Astrocyte (in vitro differentiated cells and primary cell): ENCODE measurements around the gene SNRPA. TPM values are rescaled to one million over a fixed set of nuclear protein-coding genes. Genes with fewer than 3 reads are reported as not detected.
"Not testable (repeated sequence)": the region's sequence is repeated elsewhere in the genome, so short reads cannot be mapped to it uniquely, and the experiment has no call there.

Experiments used
- DNase-seq: peaks from one replicate; pipeline ENCODE4 v3.0.0-alpha.2; 2010; ENCODE audit warnings: low read depth
- FAIRE-seq: peaks from 2 replicates; lab custom pipeline; 2011; peaks lifted over from hg19 to GRCh38; lab: Jason Lieb, UNC
- H2AFZ ChIP-seq: 2 replicates; pipeline ENCODE4 v1.6.0; 2012; ENCODE audit warnings: low read depth, low read length, inconsistent platforms
- H3K27ac ChIP-seq: 2 replicates; pipeline ENCODE4 v1.5.1; 2011; ENCODE audit warnings: low read depth, low read length, inconsistent platforms
- H3K27me3 ChIP-seq: 2 replicates; pipeline ENCODE4 v1.6.0; 2011; ENCODE audit warnings: low read length, inconsistent platforms; ENCODE audit not compliant: insufficient read depth
- H3K36me3 ChIP-seq: 2 replicates; pipeline ENCODE4 v1.5.1; 2011; ENCODE audit warnings: low read length, inconsistent platforms; ENCODE audit not compliant: insufficient read depth
- H3K4me1 ChIP-seq: 2 replicates; pipeline ENCODE4 v1.5.1; 2011; ENCODE audit warnings: low read length, inconsistent platforms; ENCODE audit not compliant: insufficient read depth
- H3K4me2 ChIP-seq: 2 replicates; pipeline ENCODE4 v1.6.0; 2012; ENCODE audit warnings: low read length, inconsistent platforms
- H3K4me3 ChIP-seq: 2 replicates; pipeline ENCODE4 v1.5.1; 2011; ENCODE audit warnings: low read depth, mild to moderate bottlenecking, low read length, inconsistent platforms; ENCODE audit not compliant: insufficient read depth
- H3K79me2 ChIP-seq: 2 replicates; pipeline ENCODE4 v1.6.0; 2012; ENCODE audit warnings: mild to moderate bottlenecking, low read length, inconsistent platforms; ENCODE audit not compliant: insufficient read depth
- H3K9ac ChIP-seq: 2 replicates; pipeline ENCODE4 v1.6.0; 2012; ENCODE audit warnings: mild to moderate bottlenecking, low read length, inconsistent platforms
- H3K9me3 ChIP-seq: 2 replicates; pipeline ENCODE4 v1.5.1; 2012; ENCODE audit warnings: low read depth, mild to moderate bottlenecking, low read length, inconsistent platforms; ENCODE audit not compliant: insufficient read depth
- H4K20me1 ChIP-seq: 2 replicates; pipeline ENCODE4 v1.6.0; 2012; ENCODE audit warnings: low read length, inconsistent platforms; ENCODE audit not compliant: insufficient read depth
- H3K27ac Mint-ChIP-seq: one replicate; pipeline ENCODE4 v1.8.0; 2021; ENCODE audit warnings: mild to moderate bottlenecking, mixed read lengths; ENCODE audit not compliant: unreplicated experiment
- H3K27me3 Mint-ChIP-seq: one replicate; pipeline ENCODE4 v1.8.0; 2021; ENCODE audit warnings: low read depth, mixed read lengths; ENCODE audit not compliant: unreplicated experiment
- H3K36me3 Mint-ChIP-seq: one replicate; pipeline ENCODE4 v1.8.0; 2021; ENCODE audit warnings: low read depth, mixed read lengths; ENCODE audit not compliant: unreplicated experiment
- H3K4me1 Mint-ChIP-seq: one replicate; pipeline ENCODE4 v1.8.0; 2021; ENCODE audit warnings: low read depth, mixed read lengths; ENCODE audit not compliant: unreplicated experiment
- H3K4me3 Mint-ChIP-seq: one replicate; pipeline ENCODE4 v1.8.0; 2021; ENCODE audit warnings: mild to moderate bottlenecking, moderate library complexity, mixed read lengths; ENCODE audit not compliant: unreplicated experiment
- H3K9me3 Mint-ChIP-seq: one replicate; pipeline ENCODE4 v1.8.0; 2021; ENCODE audit warnings: mild to moderate bottlenecking, mixed read lengths; ENCODE audit not compliant: unreplicated experiment
- CTCF ChIP-seq: IDR thresholded peaks from 2 replicates; pipeline ENCODE4 v1.5.1; 2011; ENCODE audit warnings: low read depth, mild to moderate bottlenecking, inconsistent platforms, low read length, moderate library complexity; ENCODE audit not compliant: insufficient read depth
- EZH2 ChIP-seq: IDR thresholded peaks from 2 replicates; pipeline ENCODE4 v1.6.1; 2012; ENCODE audit warnings: mild to moderate bottlenecking, low read length, inconsistent platforms; ENCODE audit not compliant: insufficient read depth
- total RNA-seq: library from RNA; stranded (reverse); gene quantifications from 2 replicates; pipeline ENCODE4 v1.2.1, GENCODE V29; 2021

SNRPA gene
- total RNA-seq, 1 donor from 2014 or later: 67.0 TPM

DNA sequence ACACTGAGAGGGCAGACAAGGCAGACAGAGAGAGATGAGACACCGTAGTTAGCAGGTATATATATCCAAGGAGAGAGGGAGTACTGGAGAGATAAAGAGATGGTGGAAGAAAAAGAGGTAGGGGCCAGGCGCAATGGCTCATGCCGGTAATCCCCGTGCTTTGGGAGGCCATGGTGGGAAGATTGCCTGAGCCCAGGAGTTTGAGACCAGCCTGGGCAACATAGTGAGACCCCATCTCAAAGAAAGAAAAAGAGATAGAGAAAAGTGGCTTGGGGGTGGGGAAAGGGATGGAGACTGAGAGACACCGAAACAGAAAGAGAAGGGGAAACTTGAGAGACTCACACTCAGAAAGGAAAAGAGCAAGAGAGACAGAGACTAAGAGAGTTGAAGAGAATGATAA lies 29.6 kb downstream of the SNRPA start:
- Mint-ChIP-seq H3K9me3 (no peaks in the 10 kb centered on the region), H3K36me3 (peaks cover 4% of the 10 kb centered on the region), H3K4me1 (peaks cover 2% of the 10 kb centered on the region), H3K4me3 (no peak overlapping the region), H3K27me3 (no peaks in the 10 kb centered on the region), H3K27ac (no peak overlapping the region)
- FAIRE-seq (no peak), DNase-seq (no peak)
- no peaks in the 10 kb centered on the region for H3K9me3 ChIP-seq
- no peaks in the 10 kb centered on the region for H3K27me3 ChIP-seq
- H3K4me2 ChIP-seq: no peak overlapping the region
- H3K79me2 ChIP-seq: no peaks in the 10 kb centered on the region
- H3K4me3 ChIP-seq: no peak overlapping the region
- no peak overlapping the region for H2AFZ ChIP-seq
- TF ChIP-seq CTCF: no peak
- no peak for TF ChIP-seq EZH2
- peaks cover 2% of the 10 kb centered on the region for H4K20me1 ChIP-seq
- no peak overlapping the region for H3K9ac ChIP-seq
- H3K36me3 ChIP-seq: no peaks in the 10 kb centered on the region
- peaks cover 12% of the 10 kb centered on the region for H3K4me1 ChIP-seq
- H3K27ac ChIP-seq: no peak overlapping the region

- FAIRE-seq: no peak
- Mint-ChIP-seq H3K27me3 (no peaks in the 10 kb centered on the region), H3K27ac (no peak overlapping the region), H3K4me3 (no peak overlapping the region), H3K4me1 (no peaks in the 10 kb centered on the region), H3K9me3 (no peaks in the 10 kb centered on the region), H3K36me3 (peaks cover 3% of the 10 kb centered on the region)
- Histone ChIP-seq H3K4me1 (peaks cover 12% of the 10 kb centered on the region), H3K4me3 (no peak overlapping the region), H3K27me3 (no peaks in the 10 kb centered on the region), H3K79me2 (no peaks in the 10 kb centered on the region), H3K9ac (no peak overlapping the region), H2AFZ (no peak overlapping the region), H3K36me3 (no peaks in the 10 kb centered on the region), H4K20me1 (peaks cover 2% of the 10 kb centered on the region), H3K9me3 (no peaks in the 10 kb centered on the region), H3K27ac (no peak overlapping the region), H3K4me2 (no peak overlapping the region)
- TF ChIP-seq EZH2 (no peak), CTCF (no peak)
- no peak for DNase-seq
Measured at GRCh38 chr19:40781140-40781539, 30.1 kb downstream of the SNRPA start.

DNA sequence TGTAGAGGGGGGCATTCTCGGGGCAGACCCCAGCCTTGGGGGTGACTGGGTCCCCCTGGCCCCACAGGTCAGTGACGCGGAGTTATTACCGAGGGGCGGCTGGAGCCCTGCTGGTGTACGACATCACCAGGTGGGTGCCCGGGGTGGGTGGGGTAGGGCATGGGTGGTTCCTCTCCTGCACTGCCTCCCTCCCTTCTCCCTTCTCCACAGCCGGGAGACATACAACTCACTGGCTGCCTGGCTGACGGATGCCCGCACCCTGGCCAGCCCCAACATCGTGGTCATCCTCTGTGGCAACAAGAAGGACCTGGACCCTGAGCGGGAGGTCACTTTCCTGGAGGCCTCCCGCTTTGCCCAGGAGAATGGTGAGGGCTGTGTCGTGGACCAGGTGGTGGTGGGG lies 32.7 kb downstream of the SNRPA start:
- Mint-ChIP-seq H3K27ac (no peak overlapping the region), H3K4me1 (no peaks in the 10 kb centered on the region), H3K27me3 (no peaks in the 10 kb centered on the region), H3K4me3 (no peak overlapping the region), H3K36me3 (peaks cover 8% of the 10 kb centered on the region), H3K9me3 (no peaks in the 10 kb centered on the region)
- Histone ChIP-seq H3K9me3 (no peaks in the 10 kb centered on the region), H2AFZ (no peak overlapping the region), H3K4me3 (no peak overlapping the region), H3K36me3 (no peaks in the 10 kb centered on the region), H3K27me3 (no peaks in the 10 kb centered on the region), H3K27ac (no peak overlapping the region), H3K9ac (no peak overlapping the region), H3K4me1 (peaks cover 5% of the 10 kb centered on the region), H4K20me1 (no peaks in the 10 kb centered on the region), H3K4me2 (no peak overlapping the region), H3K79me2 (no peaks in the 10 kb centered on the region)
- FAIRE-seq (no peak), DNase-seq (no peak)
- TF ChIP-seq EZH2: no peak
- TF ChIP-seq CTCF: no peak

DNA sequence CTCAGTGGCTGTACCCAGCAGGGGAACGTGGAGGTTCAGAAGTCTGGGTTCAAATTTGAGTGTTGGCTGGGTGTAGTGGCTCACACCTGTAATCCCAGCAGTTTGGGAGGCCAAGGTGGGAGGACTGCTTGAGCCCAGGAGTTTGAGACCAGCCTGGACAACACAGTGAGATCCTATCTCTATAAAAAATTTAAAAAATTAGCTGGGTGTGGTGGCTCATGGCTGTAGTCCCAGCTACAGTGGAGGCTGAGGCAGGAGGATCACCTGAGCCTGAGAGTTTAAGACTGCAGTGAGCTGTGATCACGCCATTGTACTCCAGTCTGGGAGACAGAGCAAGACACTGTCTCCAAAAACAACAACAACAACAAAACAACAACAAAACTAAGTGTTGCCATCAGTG lies 33.1 kb downstream of the SNRPA start:
- H3K4me1 ChIP-seq, H3K4me1 Mint-ChIP-seq, FAIRE-seq, H3K79me2 ChIP-seq, H3K27me3 Mint-ChIP-seq, H3K9me3 Mint-ChIP-seq, H3K9me3 ChIP-seq, H3K27ac Mint-ChIP-seq, H3K4me3 Mint-ChIP-seq, H3K36me3 ChIP-seq, H2AFZ ChIP-seq, H3K27ac ChIP-seq, H3K9ac ChIP-seq, H3K36me3 Mint-ChIP-seq, H4K20me1 ChIP-seq, DNase-seq, H3K27me3 ChIP-seq, H3K4me3 ChIP-seq, H3K4me2 ChIP-seq: not testable (repeated sequence)
